Upper lobe of left lung (tissue), 6 donors: ENCODE measurements around the gene MAT1A. TPM values are rescaled to one million over a fixed set of nuclear protein-coding genes. Genes with fewer than 3 reads are reported as not detected.
A peak's percentile ranks its signal among the peaks of the same experiment; 100 is the strongest.
"Not testable (repeated sequence)": the region's sequence is repeated elsewhere in the genome, so short reads cannot be mapped to it uniquely, and the experiment has no call there.

Experiments
- ATAC-seq, 2 donors: fragments of 200-7000 bp; cut with Tn5 transposase; one replicate each; pipeline ENCODE4 v1.9.1; 2022; ENCODE audit warnings: mild to moderate bottlenecking in 2 of 2, moderate library complexity in 2 of 2; ENCODE audit not compliant: low FRiP score in 2 of 2
- DNase-seq, 2 donors: peaks; one replicate each; pipeline ENCODE4 v3.0.0-alpha.2; 2019 to 2020
- H3K27ac ChIP-seq, 4 donors: fragments of 200-600 bp; sonication (generic); one replicate each; pipeline ENCODE4 v1.5.1; 2016 to 2019
- H3K27me3 ChIP-seq, 4 donors: fragments of 200-600 bp; sonication (generic); one replicate each; pipeline ENCODE4 v1.5.1; 2017 to 2019
- H3K36me3 ChIP-seq, 4 donors: fragments of 200-600 bp; sonication (generic); one replicate each; pipeline ENCODE4 v1.5.1; 2016 to 2019
- H3K4me1 ChIP-seq, 4 donors: fragments of 200-600 bp; sonication (generic); one replicate each; pipeline ENCODE4 v1.5.1; 2018 to 2019
- H3K4me3 ChIP-seq, 4 donors: fragments of 200-600 bp; sonication (generic); one replicate each; pipeline ENCODE4 v1.5.1; 2017 to 2019; ENCODE audit warnings: mild to moderate bottlenecking in 2 of 4, moderate library complexity in 1 of 4
- H3K9me3 ChIP-seq, 4 donors: fragments of 200-600 bp; sonication (generic); one replicate each; pipeline ENCODE4 v1.5.1; 2018 to 2019
- WGBS, 2 donors: methylation state at CpG; one replicate each; pipeline ENCODE4 v1.1.5; 2017 to 2018; 5-methylcytosine and 5-hydroxymethylcytosine counted together
- total RNA-seq, 6 donors: library from RNA; depleted of rRNA in 4 of 6; stranded (reverse); fragments of >200 nt in 4 of 6; gene quantifications; one replicate each; pipeline versions ENCODE4 v1.1.0 to v1.2.1, GENCODE V29; 2016 to 2021
- donor health status: DM: no; HTN: no; CAD: no; lungs with moderate emphysema.
- donor health status: DM: no; HTN: yes; CAD: no; lungs with severe emphysema.

Gene MAT1A
- total RNA-seq, 6 donors from 2014 or later: 0.15 to 2.1 (median 0.73) TPM

GRCh38 chr10:80233871-80234270, 55.6 kb downstream of the MAT1A start:
- not testable (repeated sequence) for ATAC-seq, DNase-seq, H3K27me3 ChIP-seq, H3K4me3 ChIP-seq, H3K9me3 ChIP-seq, H3K27ac ChIP-seq, H3K4me1 ChIP-seq, H3K36me3 ChIP-seq
- 53 to 68% methylated on average over 1 of the region's 1 CpG for WGBS, 2 donors

- H3K27ac ChIP-seq, H3K36me3 ChIP-seq, H3K4me3 ChIP-seq, H3K4me1 ChIP-seq, H3K27me3 ChIP-seq, H3K9me3 ChIP-seq, DNase-seq: not testable (repeated sequence)
- WGBS, 2 donors: 85 to 87% methylated on average over 4 of the region's 4 CpGs
- peak in 1 of 2 donors; percentile 71 for ATAC-seq
Observed at GRCh38 chr10:80226723-80227122, 62.7 kb downstream of the MAT1A start.

GRCh38 chr10:80223031-80223419, 66.4 kb downstream of the MAT1A start:
- H3K27me3 ChIP-seq, DNase-seq, ATAC-seq, H3K9me3 ChIP-seq, H3K36me3 ChIP-seq, H3K4me1 ChIP-seq, H3K27ac ChIP-seq, H3K4me3 ChIP-seq: not testable (repeated sequence)
- no CpG with 5 or more reads among the region's 5 CpGs for WGBS, 2 donors

Other genes starting within 250 kb of the MAT1A start
- 10 to 100 TPM in 4 of 6 donors, 1 to 10 TPM in 2; 5.7 to 22.4 (median 16.0) TPM for gene TMEM254, start 211.0 kb downstream of the MAT1A start, total RNA-seq
- 10 to 100 TPM in 3 of 6 donors, 1 to 10 TPM in 1, not detected in 2; 7.9 to 82.9 (median 26.5) TPM for gene PLAC9, start 156.9 kb downstream of the MAT1A start, total RNA-seq
- 100 to 1,000 TPM; 108 to 327 (median 194) TPM for gene ANXA11, start 84.1 kb downstream of the MAT1A start, total RNA-seq
- gene DYDC1, start 67.1 kb upstream of the MAT1A start, total RNA-seq: 1 to 10 TPM in 1 of 6 donors, under 1 TPM in 1, not detected in 4; 0.71 to 8.7 TPM
- 10 to 100 TPM in 1 of 6 donors, 1 to 10 TPM in 3, not detected in 2; 1.9 to 13.7 (median 3.6) TPM for gene DYDC2, start 67.1 kb upstream of the MAT1A start, total RNA-seq
- 10 to 100 TPM; 19.9 to 46.0 (median 33.2) TPM for gene PRXL2A, start 118.9 kb upstream of the MAT1A start, total RNA-seq
- 100 to 1,000 TPM in 4 of 6 donors, 10 to 100 TPM in 2; 52.1 to 157 (median 111) TPM for gene TSPAN14, start 164.7 kb upstream of the MAT1A start, total RNA-seq
- gene SH2D4B, start 248.2 kb upstream of the MAT1A start, total RNA-seq: 1 to 10 TPM in 1 of 6 donors, under 1 TPM in 4, not detected in 1; 0.15 to 1.0 (median 0.55) TPM